ENCODE data around the gene PSMB7. TPM values are rescaled to one million over a fixed set of nuclear protein-coding genes. Genes with fewer than 3 reads are reported as not detected.

The PSMB7 gene
- total and polyA plus RNA-seq, 2 of the 13 experiments (the other 11 are each of a cell fraction or from before 2014, with no cell fraction given): 259 to 291 TPM

GRCh38 chr9:124458441-124458840 lies 43.2 kb upstream of the PSMB7 start:
- in situ Hi-C loops (cut with HindIII; ENCODE audit: extremely low pct_ligation_motif_present, low pct_unique_long_range_greater_than_20kb): no loop called here
- DNase-seq (ENCODE audit: low spot score): no peak
- H3K9ac ChIP-seq (ENCODE audit: insufficient read depth, low read depth, low read length): no peak overlapping the region
- H3K27ac ChIP-seq (ENCODE audit: extremely low read length, insufficient read depth, low read length): no peak overlapping the region
- H3K4me3 ChIP-seq (replicated peaks in 1 of 3; ENCODE audit: insufficient read depth in 1 of 3, low read depth in 2 of 3, low read length in 3 of 3): no peak overlapping the region
- H3K4me1 ChIP-seq (ENCODE audit: insufficient read depth, low read length): no peaks in the 10 kb centered on the region
- H3K79me2 ChIP-seq (ENCODE audit: insufficient read depth, low read length): no peaks in the 10 kb centered on the region
- no peak overlapping the region for H2AFZ ChIP-seq (ENCODE audit: low read length)
- intact Hi-C loops (cut with micrococcal nuclease; ENCODE audit: unreplicated experiment): no loop called here
- CTCF ChIA-PET (ENCODE audit: low intra/inter-chr PET ratio, low total read pairs): no interaction called here
- WGBS (ENCODE audit: low lambda C conversion rate): 55% methylated on average over 6 of the region's 9 CpGs
- no peaks in the 10 kb centered on the region for H3K9me3 ChIP-seq (ENCODE audit: low read length)
- H3K27me3 ChIP-seq (ENCODE audit: control insufficient read depth in 1 of 2, insufficient read depth in 2 of 2, low read length in 2 of 2): peaks cover 5% of the 10 kb centered on the region in 2 experiments; a peak in 3 of 5 replicates
- FAIRE-seq: no peak
- no TSS peak for BruUV-seq (replicated peaks)
- H4K20me1 ChIP-seq (ENCODE audit: insufficient read depth, low read length): no peaks in the 10 kb centered on the region
- no peaks in the 10 kb centered on the region for H3K36me3 ChIP-seq (replicated peaks in 1 of 2; ENCODE audit: control insufficient read depth in 1 of 2, insufficient read depth in 2 of 2, low read length in 2 of 2)
- no peak for TF ChIP-seq CREBL2 (CRISPR knock-in tag; IDR thresholded peaks at IDR 0.05; ENCODE audit: borderline replicate concordance)
- no peak for TF ChIP-seq PBX3 (CRISPR knock-in tag; IDR thresholded peaks at IDR 0.05; ENCODE audit: borderline replicate concordance)
- no peak for TF ChIP-seq YY1 (IDR thresholded peaks at IDR 0.05; ENCODE audit: insufficient read depth, insufficient replicate concordance, low read depth, low read length)
- TF ChIP-seq ZBTB39 (CRISPR knock-in tag; IDR thresholded peaks at IDR 0.05): no peak
- TF ChIP-seq SOX5 (CRISPR knock-in tag; IDR thresholded peaks at IDR 0.05; ENCODE audit: borderline replicate concordance): no peak
- TF ChIP-seq ATF5 (CRISPR knock-in tag; IDR thresholded peaks at IDR 0.05; ENCODE audit: low read depth): no peak
- ATAC-seq: no peak
- POLR2A ChIA-PET: no interaction called here
- no peak overlapping the region for H3K4me2 ChIP-seq (ENCODE audit: low read depth, low read length)
